Mesendoderm (in vitro differentiated cells): ENCODE measurements around the gene RPGRIP1.

Source experiments
- DNase-seq: peaks from one replicate; pipeline ENCODE4 v3.0.0; 2013
- H2AK5ac ChIP-seq: 2 replicates; pipeline ENCODE4 v1.6.1; 2013; ENCODE audit warnings: low read length, inconsistent platforms
- H2BK120ac ChIP-seq: 2 replicates; pipeline ENCODE4 v1.6.1; 2013; ENCODE audit warnings: low read depth, mild to moderate bottlenecking, low read length, moderate library complexity, mixed read lengths
- H2BK15ac ChIP-seq: replicated peaks from 2 replicates; pipeline ENCODE4 v1.6.1; 2013; ENCODE audit warnings: low read depth, mild to moderate bottlenecking, moderate library complexity
- H2BK5ac ChIP-seq: 2 replicates; pipeline ENCODE4 v1.6.1; 2013; ENCODE audit warnings: low read length, inconsistent platforms
- H3K18ac ChIP-seq: 2 replicates; pipeline ENCODE4 v1.6.1; 2013; ENCODE audit warnings: mild to moderate bottlenecking, low read length, mixed read lengths
- H3K23ac ChIP-seq: one replicate; pipeline ENCODE4 v1.6.1; 2013; ENCODE audit warnings: low read length
- H3K27ac ChIP-seq: 2 replicates; pipeline ENCODE4 v1.5.1; 2013; ENCODE audit warnings: low read depth, mild to moderate bottlenecking, inconsistent platforms, low read length, moderate library complexity
- H3K27me3 ChIP-seq: 2 replicates; pipeline ENCODE4 v1.6.1; 2013; ENCODE audit warnings: low read length, control low read depth, mild to moderate bottlenecking, inconsistent platforms; ENCODE audit not compliant: insufficient read depth, poor library complexity
- H3K36me3 ChIP-seq: 2 replicates; pipeline ENCODE4 v1.6.1; 2013; ENCODE audit warnings: low read length, inconsistent platforms; ENCODE audit not compliant: control insufficient read depth, insufficient read depth
- H3K4ac ChIP-seq: one replicate; pipeline ENCODE4 v1.6.1; 2013; ENCODE audit warnings: low read depth, mild to moderate bottlenecking, low read length, moderate library complexity
- H3K4me1 ChIP-seq: 2 replicates; pipeline ENCODE4 v1.6.1; 2013; ENCODE audit warnings: low read depth, low read length, inconsistent platforms; ENCODE audit not compliant: control insufficient read depth
- H3K4me2 ChIP-seq: 2 replicates; pipeline ENCODE4 v1.6.1; 2013; ENCODE audit warnings: low read length
- H3K4me3 ChIP-seq: 2 replicates; pipeline ENCODE4 v1.5.1; 2013; ENCODE audit warnings: mild to moderate bottlenecking, low read length
- H3K56ac ChIP-seq: one replicate; pipeline ENCODE4 v1.6.1; 2013; ENCODE audit warnings: low read length
- H3K79me1 ChIP-seq: 2 replicates; pipeline ENCODE4 v1.6.1; 2013; ENCODE audit warnings: low read length, inconsistent platforms
- H3K79me2 ChIP-seq: 2 replicates; pipeline ENCODE4 v1.6.1; 2013; ENCODE audit warnings: mild to moderate bottlenecking, low read length; ENCODE audit not compliant: control insufficient read depth, insufficient read depth
- H3K9ac ChIP-seq: 2 replicates; pipeline ENCODE4 v1.6.1; 2013; ENCODE audit warnings: low read length, inconsistent platforms
- H4K5ac ChIP-seq: one replicate; pipeline ENCODE4 v1.6.1; 2013; ENCODE audit warnings: low read length
- H4K8ac ChIP-seq: one replicate; pipeline ENCODE4 v1.6.1; 2013; ENCODE audit warnings: low read depth, mild to moderate bottlenecking, control low read depth, low read length, moderate library complexity
- WGBS: extraction: QIAGEN DNeasy Blood & Tissue Kit; methylation state at CpG from one replicate; pipeline ENCODE4 v1.1.7; 2013; ENCODE audit warnings: low lambda C conversion rate, missing lambda C conversion rate; ENCODE audit not compliant: insufficient coverage; ENCODE audit errors: extremely low coverage; 5-methylcytosine and 5-hydroxymethylcytosine counted together

Gene RPGRIP1

GRCh38 chr14:21238823-21239518 lies 40.9 kb upstream of the RPGRIP1 start:
- Histone ChIP-seq H3K27me3 (no peaks in the 10 kb centered on the region), H4K8ac (no peak overlapping the region), H2BK5ac (no peak overlapping the region), H2BK120ac (no peak overlapping the region), H2AK5ac (no peak overlapping the region), H3K79me1 (no peaks in the 10 kb centered on the region), H3K4me1 (no peaks in the 10 kb centered on the region), H3K18ac (no peak overlapping the region), H3K56ac (no peak overlapping the region), H2BK15ac (no peak overlapping the region), H3K4me2 (no peak overlapping the region), H3K4me3 (no peak overlapping the region), H3K79me2 (peaks cover 79% of the 10 kb centered on the region), H3K36me3 (no peaks in the 10 kb centered on the region), H3K9ac (no peak overlapping the region), H3K4ac (no peak overlapping the region), H4K5ac (no peak overlapping the region), H3K23ac (no peak overlapping the region), H3K27ac (no peak overlapping the region)
- no peak for DNase-seq
- no CpG with 5 or more reads among the region's 11 CpGs for WGBS

DNA sequence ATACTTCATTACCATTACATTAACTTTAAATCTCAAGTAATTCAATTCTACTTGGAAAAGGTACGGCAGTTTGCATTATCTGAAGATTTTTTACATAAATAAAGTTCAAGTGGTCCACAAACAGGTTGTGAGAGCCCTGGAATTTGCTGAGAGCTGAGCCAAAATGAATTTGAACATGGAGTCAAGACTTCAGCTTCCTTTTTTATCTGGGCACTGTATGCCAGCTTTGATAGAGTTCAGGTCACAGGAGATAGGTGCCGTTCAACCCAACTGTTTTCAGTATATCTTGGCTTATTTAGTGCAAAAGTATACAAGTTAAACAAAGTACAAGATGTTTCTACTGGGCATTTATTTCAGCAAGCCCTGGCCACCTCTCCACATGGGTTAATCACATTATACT lies 39.5 kb upstream of the RPGRIP1 start:
- Histone ChIP-seq H3K56ac (no peak overlapping the region), H3K4ac (no peak overlapping the region), H3K9ac (no peak overlapping the region), H2BK120ac (no peak overlapping the region), H2AK5ac (no peak overlapping the region), H3K36me3 (peaks cover 2% of the 10 kb centered on the region), H3K27ac (no peak overlapping the region), H2BK5ac (no peak overlapping the region), H4K8ac (peak overlapping the region; percentile 76), H3K79me1 (no peaks in the 10 kb centered on the region), H2BK15ac (no peak overlapping the region), H3K4me3 (no peak overlapping the region), H3K23ac (no peak overlapping the region), H3K27me3 (no peaks in the 10 kb centered on the region), H4K5ac (no peak overlapping the region), H3K79me2 (peaks cover 84% of the 10 kb centered on the region), H3K4me1 (no peaks in the 10 kb centered on the region), H3K4me2 (no peak overlapping the region), H3K18ac (no peak overlapping the region)
- no peak for DNase-seq
- WGBS, result no CpG with 5 or more reads among the region's 2 CpGs

GRCh38 chr14:21241218-21241819 lies 38.6 kb upstream of the RPGRIP1 start:
- Histone ChIP-seq H3K4me1 (no peaks in the 10 kb centered on the region), H3K56ac (no peak overlapping the region), H3K27me3 (no peaks in the 10 kb centered on the region), H3K4me2 (no peak overlapping the region), H2AK5ac (no peak overlapping the region), H3K27ac (no peak overlapping the region), H3K4me3 (no peak overlapping the region), H3K18ac (no peak overlapping the region), H4K8ac (no peak overlapping the region), H3K79me1 (peaks cover 1% of the 10 kb centered on the region), H3K36me3 (peaks cover 2% of the 10 kb centered on the region), H2BK5ac (no peak overlapping the region), H2BK15ac (no peak overlapping the region), H2BK120ac (no peak overlapping the region), H4K5ac (no peak overlapping the region), H3K4ac (no peak overlapping the region), H3K9ac (no peak overlapping the region), H3K79me2 (peaks cover 86% of the 10 kb centered on the region), H3K23ac (no peak overlapping the region)
- DNase-seq, result no peak
- WGBS, result no CpG with 5 or more reads among the region's 1 CpG

DNA sequence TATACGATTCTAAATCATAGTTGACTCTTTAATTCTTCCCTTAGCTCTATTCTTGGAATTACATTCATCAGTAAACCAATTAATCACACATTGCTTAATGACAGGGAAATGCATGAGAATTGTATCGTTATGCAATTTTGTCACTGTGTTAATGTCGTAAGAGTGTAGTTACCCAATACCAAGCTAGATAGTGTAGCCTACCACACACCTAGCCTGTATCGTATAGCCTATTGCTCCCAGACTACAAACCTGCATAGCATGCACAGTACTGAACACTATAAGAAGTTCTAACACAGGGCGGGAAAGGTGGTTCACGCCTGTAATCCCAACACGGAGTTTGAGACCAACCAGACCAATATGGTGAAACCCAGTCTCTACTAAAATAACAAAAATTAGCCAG lies 35.3 kb upstream of the RPGRIP1 start:
- Histone ChIP-seq H3K79me1 (peaks cover 1% of the 10 kb centered on the region), H3K23ac (no peak overlapping the region), H3K27ac (no peak overlapping the region), H3K36me3 (peaks cover 2% of the 10 kb centered on the region), H3K27me3 (no peaks in the 10 kb centered on the region), H3K18ac (no peak overlapping the region), H4K5ac (no peak overlapping the region), H3K56ac (no peak overlapping the region), H3K4me2 (no peak overlapping the region), H3K9ac (no peak overlapping the region), H2BK15ac (no peak overlapping the region), H3K4me1 (no peaks in the 10 kb centered on the region), H2BK5ac (no peak overlapping the region), H3K4me3 (no peak overlapping the region), H2BK120ac (no peak overlapping the region), H4K8ac (no peak overlapping the region), H3K4ac (no peak overlapping the region), H3K79me2 (peaks cover 89% of the 10 kb centered on the region), H2AK5ac (no peak overlapping the region)
- no CpG with 5 or more reads among the region's 7 CpGs for WGBS
- no peak for DNase-seq

- Histone ChIP-seq H3K27ac (no peak overlapping the region), H3K4me1 (no peaks in the 10 kb centered on the region), H3K4me3 (no peak overlapping the region), H3K18ac (no peak overlapping the region), H3K9ac (no peak overlapping the region), H3K36me3 (peaks cover 2% of the 10 kb centered on the region), H2AK5ac (no peak overlapping the region), H2BK5ac (no peak overlapping the region), H4K8ac (no peak overlapping the region), H3K27me3 (no peaks in the 10 kb centered on the region), H4K5ac (no peak overlapping the region), H2BK120ac (no peak overlapping the region), H3K4ac (no peak overlapping the region), H2BK15ac (no peak overlapping the region), H3K23ac (no peak overlapping the region), H3K4me2 (no peak overlapping the region), H3K79me2 (peaks cover 89% of the 10 kb centered on the region), H3K79me1 (peaks cover 1% of the 10 kb centered on the region), H3K56ac (no peak overlapping the region)
- WGBS, result no CpG with 5 or more reads among the region's 7 CpGs
- no peak for DNase-seq
Observed at GRCh38 chr14:21245813-21246212, 34.1 kb upstream of the RPGRIP1 start.

DNA sequence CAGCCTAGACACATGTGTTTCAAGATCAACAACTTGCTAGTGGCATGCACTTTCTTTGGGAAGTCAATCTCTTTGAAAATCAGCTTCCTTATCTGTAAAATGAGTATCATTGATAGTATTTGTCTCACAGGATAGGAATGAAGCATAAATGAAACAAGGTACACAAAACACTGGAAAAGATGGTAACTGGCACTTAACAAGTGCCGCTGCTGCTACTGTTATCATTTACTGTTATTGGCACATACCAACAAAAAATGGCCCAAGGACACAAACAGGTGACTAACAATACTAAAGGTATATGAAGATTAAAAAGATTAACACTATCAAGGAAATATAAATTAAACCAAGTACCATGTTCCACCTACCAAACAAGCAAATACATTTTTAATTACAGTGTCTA lies 31.5 kb upstream of the RPGRIP1 start:
- H3K18ac ChIP-seq, result no peak overlapping the region
- H2BK15ac ChIP-seq, result no peak overlapping the region
- peaks cover 2% of the 10 kb centered on the region for H3K36me3 ChIP-seq
- H4K5ac ChIP-seq, result no peak overlapping the region
- no peak overlapping the region for H3K4me2 ChIP-seq
- H4K8ac ChIP-seq, result no peak overlapping the region
- no CpG with 5 or more reads among the region's 1 CpG for WGBS
- H3K4me3 ChIP-seq, result no peak overlapping the region
- no peak for DNase-seq
- H3K23ac ChIP-seq, result no peak overlapping the region
- no peak overlapping the region for H3K9ac ChIP-seq
- H3K56ac ChIP-seq, result no peak overlapping the region
- no peak overlapping the region for H2AK5ac ChIP-seq
- no peaks in the 10 kb centered on the region for H3K27me3 ChIP-seq
- H2BK120ac ChIP-seq, result no peak overlapping the region
- no peak overlapping the region for H2BK5ac ChIP-seq
- peaks cover 90% of the 10 kb centered on the region for H3K79me2 ChIP-seq
- no peaks in the 10 kb centered on the region for H3K4me1 ChIP-seq
- H3K79me1 ChIP-seq, result peaks cover 1% of the 10 kb centered on the region
- no peak overlapping the region for H3K27ac ChIP-seq
- no peak overlapping the region for H3K4ac ChIP-seq
